GM12872 (cell line): ENCODE data around the gene RIPK3.

Experiments
- CTCF ChIP-seq: IDR thresholded peaks from 3 replicates; pipeline ENCODE4 v1.5.1; 2011; ENCODE audit warnings: low read depth, mild to moderate bottlenecking, low read length, moderate library complexity; ENCODE audit not compliant: insufficient read depth

RIPK3 gene

GRCh38 chr14:24339284-24340151 is at the start of gene RIPK3:
Gene RIPK3, minus strand, starts transcription at chr14:24339991. Its CDS starts 165 bp downstream, at chr14:24339826.
- TF ChIP-seq CTCF = no peak

- TF ChIP-seq CTCF = no peak
Observed at GRCh38 chr14:24389226-24389848, 49.5 kb upstream of the RIPK3 start.

GRCh38 chr14:24388474-24389179 is 48.8 kb upstream of the RIPK3 start:
- no peak for TF ChIP-seq CTCF

GRCh38 chr14:24387009-24387345 is 47.2 kb upstream of the RIPK3 start:
- no peak for TF ChIP-seq CTCF

GRCh38 chr14:24385524-24385923 is 45.7 kb upstream of the RIPK3 start:
- TF ChIP-seq CTCF = no peak

GRCh38 chr14:24384169-24384568 is 44.4 kb upstream of the RIPK3 start:
- TF ChIP-seq CTCF = no peak

- TF ChIP-seq CTCF = no peak
Observed at GRCh38 chr14:24382064-24382371, 42.2 kb upstream of the RIPK3 start.
